ENCODE data around the gene NREP. TPM values are rescaled to one million over a fixed set of nuclear protein-coding genes. Genes with fewer than 3 reads are reported as not detected.

Gene NREP
- total RNA-seq, 1 experiment from 2014 or later, result 163 TPM

DNA sequence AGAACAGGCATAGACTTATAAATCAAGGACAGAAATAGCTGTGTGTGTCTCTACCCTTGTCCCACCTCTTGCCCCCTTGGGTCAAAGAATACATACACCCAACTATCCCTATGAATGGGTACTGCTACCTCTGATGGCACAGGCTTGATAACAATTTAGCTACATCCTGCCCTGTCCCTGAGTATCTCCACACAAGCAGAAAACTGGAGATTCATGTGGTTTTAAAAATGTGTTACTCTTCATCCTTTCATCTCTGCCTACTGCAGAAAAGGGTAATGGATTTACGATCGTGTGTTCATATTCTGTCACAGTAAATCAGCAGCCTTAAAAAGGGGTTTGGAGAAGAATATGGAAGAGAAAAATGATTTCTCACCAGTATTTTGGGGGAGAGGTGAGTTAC lies 49.2 kb upstream of the NREP start:
- no CpG with 5 or more reads among the region's 2 CpGs for WGBS (ENCODE audit: extremely low coverage, insufficient read length, low lambda C conversion rate)
- Histone ChIP-seq H3K27me3 (ENCODE audit: insufficient read depth, low read length) (no peaks in the 10 kb centered on the region), H3K18ac (ENCODE audit: insufficient read length, low read depth, low read length) (no peak overlapping the region), H2BK5ac (ENCODE audit: insufficient read length, low read length) (no peak overlapping the region), H3K23me2 (ENCODE audit: insufficient read length, low read depth, low read length, poor library complexity, severe bottlenecking) (no peaks in the 10 kb centered on the region), H3K4me2 (ENCODE audit: insufficient read depth, insufficient read length, low read length) (no peak overlapping the region), H3K27ac (ENCODE audit: insufficient read length, low read depth, low read length) (no peak overlapping the region), H3K9me3 (ENCODE audit: control insufficient read depth, low read depth, low read length) (no peaks in the 10 kb centered on the region), H3K23ac (ENCODE audit: insufficient read length, low read depth, low read length) (no peak overlapping the region), H3K4ac (ENCODE audit: low read depth, low read length) (no peak overlapping the region), H3K14ac (ENCODE audit: insufficient read depth, low read length) (no peak overlapping the region), H3K4me1 (ENCODE audit: insufficient read depth, low read length) (no peaks in the 10 kb centered on the region; the same call in 1 of the 2 replicates), H4K8ac (replicated peaks; ENCODE audit: insufficient read length, low read depth, low read length) (no peak overlapping the region), H3K79me1 (ENCODE audit: insufficient read depth, low read depth, low read length, poor library complexity, severe bottlenecking) (no peaks in the 10 kb centered on the region), H4K91ac (ENCODE audit: insufficient read length, low read depth, low read length) (no peak overlapping the region), H2BK12ac (ENCODE audit: insufficient read length, low read depth, low read length) (no peak overlapping the region), H3K79me2 (ENCODE audit: insufficient read depth, low read length) (no peaks in the 10 kb centered on the region), H4K20me1 (ENCODE audit: control insufficient read depth, insufficient read depth, insufficient read length) (no peaks in the 10 kb centered on the region), H3T11ph (ENCODE audit: low read length) (no peak overlapping the region), H2BK20ac (ENCODE audit: low read depth, low read length, poor library complexity, severe bottlenecking) (no peak overlapping the region), H3K56ac (ENCODE audit: insufficient read length, low read depth, low read length) (no peak overlapping the region), H2BK120ac (ENCODE audit: low read depth, low read length, poor library complexity, severe bottlenecking) (no peak overlapping the region), H2AFZ (ENCODE audit: low read length) (no peak overlapping the region), H2AK5ac (ENCODE audit: insufficient read length, low read length) (no peak overlapping the region), H4K5ac (ENCODE audit: insufficient read length, low read depth, low read length) (no peak overlapping the region), H3K9ac (ENCODE audit: extremely low read depth, insufficient read length, low read length) (no peak overlapping the region), H2BK15ac (ENCODE audit: low read depth, low read length) (no peak overlapping the region)
- no peaks in the 10 kb centered on the region for H3K27me3 Mint-ChIP-seq (ENCODE audit: low read depth)
- H3K27ac Mint-ChIP-seq, result no peak overlapping the region
- TF ChIP-seq, protein P1, sequence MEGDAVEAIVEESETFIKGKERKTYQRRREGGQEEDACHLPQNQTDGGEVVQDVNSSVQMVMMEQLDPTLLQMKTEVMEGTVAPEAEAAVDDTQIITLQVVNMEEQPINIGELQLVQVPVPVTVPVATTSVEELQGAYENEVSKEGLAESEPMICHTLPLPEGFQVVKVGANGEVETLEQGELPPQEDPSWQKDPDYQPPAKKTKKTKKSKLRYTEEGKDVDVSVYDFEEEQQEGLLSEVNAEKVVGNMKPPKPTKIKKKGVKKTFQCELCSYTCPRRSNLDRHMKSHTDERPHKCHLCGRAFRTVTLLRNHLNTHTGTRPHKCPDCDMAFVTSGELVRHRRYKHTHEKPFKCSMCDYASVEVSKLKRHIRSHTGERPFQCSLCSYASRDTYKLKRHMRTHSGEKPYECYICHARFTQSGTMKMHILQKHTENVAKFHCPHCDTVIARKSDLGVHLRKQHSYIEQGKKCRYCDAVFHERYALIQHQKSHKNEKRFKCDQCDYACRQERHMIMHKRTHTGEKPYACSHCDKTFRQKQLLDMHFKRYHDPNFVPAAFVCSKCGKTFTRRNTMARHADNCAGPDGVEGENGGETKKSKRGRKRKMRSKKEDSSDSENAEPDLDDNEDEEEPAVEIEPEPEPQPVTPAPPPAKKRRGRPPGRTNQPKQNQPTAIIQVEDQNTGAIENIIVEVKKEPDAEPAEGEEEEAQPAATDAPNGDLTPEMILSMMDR (conservative IDR thresholded peaks at IDR 0.05), result no peak
- peaks cover 10 to 12% of the 10 kb centered on the region in 2 experiments for H3K4me1 Mint-ChIP-seq
- peaks cover 0 to 3% of the 10 kb centered on the region in 2 experiments; a peak in 2 of 5 replicates for H3K9me3 Mint-ChIP-seq
- DNase-seq, result no peak
- no peak overlapping the region for H3K4me3 Mint-ChIP-seq
- peaks cover 0 to 8% (median 0%) of the 10 kb centered on the region in 3 experiments; a peak in 2 of 7 replicates for H3K36me3 Mint-ChIP-seq (ENCODE audit: insufficient read depth in 1 of 3, low read depth in 3 of 3)
